NCI-H2196 (cell line): ENCODE results near the gene RNF138.
"Not testable (repeated sequence)": the region's sequence is repeated elsewhere in the genome, so short reads cannot be mapped to it uniquely, and the experiment has no call there.

Experiments
- DNase-seq: peaks from one replicate; lab custom pipeline; 2025; ENCODE audit not compliant: unreplicated experiment; lab: John Stamatoyannopoulos, UW

RNF138 gene

DNA sequence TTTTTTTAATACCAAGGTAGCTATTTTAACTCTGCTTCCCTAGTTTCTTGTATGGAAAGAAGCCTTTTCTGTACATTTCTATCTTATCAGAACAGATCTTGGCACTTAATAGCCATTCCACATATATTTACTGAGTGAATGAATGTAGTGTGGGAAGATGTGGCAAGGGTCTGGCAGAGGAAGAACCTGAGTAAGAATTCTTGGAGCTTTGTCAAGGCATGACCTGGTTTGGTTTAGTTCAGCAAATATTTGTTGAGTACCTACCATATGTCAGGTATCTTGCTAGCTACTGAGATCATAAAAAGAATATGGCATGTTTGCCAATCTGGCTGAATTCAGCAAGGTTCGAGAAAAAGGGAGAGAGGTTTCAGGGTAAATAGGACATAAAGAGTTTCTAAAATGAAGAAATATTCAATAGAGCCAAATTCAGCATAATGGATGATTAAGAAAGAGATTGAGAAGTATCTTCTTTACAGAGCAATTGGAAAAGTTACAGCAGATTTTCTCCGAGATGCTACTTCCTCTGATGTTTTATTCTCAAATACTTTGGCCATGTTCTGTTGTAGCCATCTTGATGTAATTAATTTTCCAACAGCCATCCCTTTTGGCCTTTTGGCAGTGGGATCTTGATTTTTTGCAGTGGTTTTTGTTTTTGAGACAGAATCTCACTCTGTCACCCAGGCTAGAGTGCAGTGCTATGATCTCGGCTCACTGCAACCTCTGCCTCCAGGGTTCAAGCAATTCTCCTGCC, 76.5 kb downstream of the RNF138 start:
- DNase-seq, result peak; percentile 41

DNA sequence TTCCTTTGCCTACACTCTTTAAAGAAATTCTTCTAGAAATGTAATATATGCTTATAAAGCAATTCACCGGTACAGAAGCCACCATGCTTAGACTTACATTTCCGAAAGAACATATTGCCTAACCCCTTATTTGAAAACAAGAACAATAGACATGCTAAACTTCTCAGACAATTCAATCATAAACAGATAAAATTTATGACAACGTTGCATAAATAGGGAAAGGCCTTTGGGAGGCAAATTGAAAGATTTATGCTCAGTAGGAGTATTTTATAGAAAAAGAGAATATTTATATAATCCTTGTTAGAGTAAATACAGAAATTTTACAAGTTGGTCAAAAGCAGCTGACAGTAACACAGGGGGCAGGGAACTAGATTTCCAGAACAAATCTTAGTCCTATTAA, 82.0 kb downstream of the RNF138 start:
- DNase-seq, result no peak

DNA sequence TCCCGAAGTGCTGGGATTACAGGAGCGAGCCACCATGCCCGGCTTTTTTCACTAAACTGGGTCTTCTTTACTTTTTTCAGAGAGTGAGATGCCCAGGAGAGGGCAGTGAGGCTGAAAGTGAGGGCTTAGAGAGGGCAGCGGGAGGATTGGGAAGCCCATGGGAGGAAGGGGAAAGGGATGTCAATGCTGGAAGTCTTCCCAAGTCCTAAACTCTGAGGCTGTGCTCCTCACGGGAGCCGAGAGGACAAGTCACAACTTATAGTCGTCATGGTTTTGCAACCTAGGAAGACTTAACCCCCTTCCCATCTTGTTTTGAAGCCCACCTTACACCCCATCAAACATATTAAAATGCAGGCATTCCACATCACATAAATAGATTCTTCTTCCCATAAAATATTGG, 83.0 kb downstream of the RNF138 start:
- DNase-seq, result no peak

DNA sequence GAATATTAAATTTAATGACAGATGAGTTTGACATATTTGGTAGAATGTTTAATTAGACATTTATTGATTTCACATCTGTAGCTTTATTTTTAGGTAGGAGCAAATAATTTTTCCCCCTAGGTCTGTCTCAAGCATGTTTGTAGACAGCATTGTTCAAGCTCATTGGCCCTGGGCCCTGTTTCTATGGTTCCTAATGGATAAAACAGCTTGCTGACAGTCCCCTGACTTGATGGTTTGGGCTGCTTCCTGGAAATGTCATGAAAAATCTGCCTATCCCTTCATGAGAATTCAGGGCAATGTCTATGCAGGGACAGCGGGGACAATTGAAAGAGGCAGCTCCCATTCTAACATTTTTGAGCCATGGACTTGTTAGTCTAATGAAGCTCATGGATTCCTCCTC, 83.6 kb downstream of the RNF138 start:
- DNase-seq, result no peak

DNA sequence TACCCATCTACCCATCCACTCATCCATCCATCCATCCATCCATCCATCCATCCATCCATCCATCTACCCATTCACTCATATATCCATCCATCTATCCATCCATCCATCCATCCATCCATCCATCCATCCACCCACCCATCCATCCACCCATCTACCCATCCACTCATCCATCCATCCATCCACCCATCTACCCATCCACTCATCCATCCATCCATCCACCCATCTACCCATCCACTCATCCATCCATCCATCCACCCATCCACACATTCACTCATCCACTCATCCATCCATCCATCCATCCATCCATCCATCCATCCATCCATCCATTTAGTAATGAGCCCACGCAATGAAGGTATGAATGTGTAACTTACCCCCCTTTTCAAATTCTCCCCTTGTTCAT, 85.1 kb downstream of the RNF138 start:
- DNase-seq, result not testable (repeated sequence)

DNA sequence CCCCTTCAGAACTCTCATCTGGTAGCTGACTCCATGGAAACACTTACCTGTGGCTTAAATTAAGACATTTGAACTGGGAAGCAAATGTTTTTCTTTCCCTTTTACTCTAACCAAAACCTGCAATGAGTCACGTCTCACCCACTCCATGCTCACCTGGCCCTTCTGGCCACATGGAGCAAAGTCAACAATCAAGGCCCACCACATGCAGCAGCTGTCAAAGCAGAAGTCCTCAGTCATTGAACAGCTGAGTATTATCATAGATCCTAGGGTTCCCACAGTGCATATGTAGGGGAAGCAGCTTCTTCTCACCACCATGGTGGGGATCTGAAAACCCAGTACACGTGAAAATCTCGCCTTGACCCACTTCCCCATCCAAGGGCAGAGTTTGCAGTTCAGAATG, 85.9 kb downstream of the RNF138 start:
- DNase-seq, result peak; percentile 21
